ENCODE results near the gene PLEKHJ1.

Gene PLEKHJ1

DNA sequence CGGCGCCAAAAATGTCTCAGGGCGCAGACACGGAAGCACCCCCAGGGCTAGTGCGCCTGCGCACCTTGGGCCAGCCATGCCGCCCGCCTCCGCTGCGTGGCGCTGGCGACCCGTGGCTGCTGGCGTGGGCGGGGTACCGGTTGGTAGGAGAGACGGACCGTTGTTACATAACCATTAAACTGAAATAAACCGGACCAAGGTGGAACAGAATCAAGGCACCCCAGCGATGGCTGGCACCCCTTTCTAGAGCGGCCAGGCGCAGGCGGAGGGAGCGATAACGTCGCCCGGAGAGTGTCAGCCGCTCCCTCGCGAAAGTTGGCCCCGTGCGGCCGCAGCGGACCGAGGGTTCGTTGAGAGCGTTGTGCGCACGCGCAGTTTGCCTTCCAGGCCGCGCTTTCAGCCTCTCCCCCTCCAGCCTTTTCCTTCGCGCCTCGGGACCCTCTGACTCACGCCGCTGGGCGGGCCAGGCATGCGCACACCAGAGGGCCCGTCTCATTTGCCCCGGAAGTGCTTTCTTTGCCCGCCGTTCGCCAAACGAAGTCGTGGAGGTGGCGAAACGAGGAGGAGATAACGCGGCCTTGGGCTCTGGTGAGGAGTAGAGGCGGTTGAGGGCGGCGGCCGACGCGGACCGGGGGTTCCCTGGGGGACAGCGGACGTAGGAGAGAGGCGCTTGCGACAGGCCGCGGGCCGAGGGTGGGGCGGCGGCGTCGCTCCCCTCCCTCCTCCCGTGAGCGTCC is at the start of gene PLEKHJ1, which contains the start of gene SF3A2:
TSS of gene PLEKHJ1 (minus strand) at position 16 of the 737 bp plus-strand sequence. CDS start 81 bp downstream, outside the sequence.
TSS of gene SF3A2 (plus strand) at position 511 of the 737 bp plus-strand sequence. CDS start 6,595 bp downstream, outside the sequence.
- peaks cover 56% of the 10 kb centered on the region for H3K4me1 ChIP-seq (ENCODE audit: insufficient read depth, low read length, poor library complexity, severe bottlenecking)
- no peaks in the 10 kb centered on the region for H3K9me3 ChIP-seq (ENCODE audit: insufficient read depth, low read depth, low read length)
- TF ChIP-seq EZH2phosphoT487 (IDR thresholded peaks at IDR 0.05; ENCODE audit: borderline replicate concordance), result no peak
- TF ChIP-seq, protein P1, sequence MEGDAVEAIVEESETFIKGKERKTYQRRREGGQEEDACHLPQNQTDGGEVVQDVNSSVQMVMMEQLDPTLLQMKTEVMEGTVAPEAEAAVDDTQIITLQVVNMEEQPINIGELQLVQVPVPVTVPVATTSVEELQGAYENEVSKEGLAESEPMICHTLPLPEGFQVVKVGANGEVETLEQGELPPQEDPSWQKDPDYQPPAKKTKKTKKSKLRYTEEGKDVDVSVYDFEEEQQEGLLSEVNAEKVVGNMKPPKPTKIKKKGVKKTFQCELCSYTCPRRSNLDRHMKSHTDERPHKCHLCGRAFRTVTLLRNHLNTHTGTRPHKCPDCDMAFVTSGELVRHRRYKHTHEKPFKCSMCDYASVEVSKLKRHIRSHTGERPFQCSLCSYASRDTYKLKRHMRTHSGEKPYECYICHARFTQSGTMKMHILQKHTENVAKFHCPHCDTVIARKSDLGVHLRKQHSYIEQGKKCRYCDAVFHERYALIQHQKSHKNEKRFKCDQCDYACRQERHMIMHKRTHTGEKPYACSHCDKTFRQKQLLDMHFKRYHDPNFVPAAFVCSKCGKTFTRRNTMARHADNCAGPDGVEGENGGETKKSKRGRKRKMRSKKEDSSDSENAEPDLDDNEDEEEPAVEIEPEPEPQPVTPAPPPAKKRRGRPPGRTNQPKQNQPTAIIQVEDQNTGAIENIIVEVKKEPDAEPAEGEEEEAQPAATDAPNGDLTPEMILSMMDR (conservative IDR thresholded peaks at IDR 0.05; ENCODE audit: low read length), result peak; percentile 97
- H2AFZ ChIP-seq (ENCODE audit: low read length), result peak within 1 kb of the TSS; percentile 75
- peak within 1 kb of the TSS; percentile 100 for H3K4me2 ChIP-seq (ENCODE audit: low read depth, low read length, poor library complexity, severe bottlenecking)
- peaks cover 3% of the 10 kb centered on the region; the same call in 1 of the 2 replicates for H3F3A ChIP-seq (ENCODE audit: low read depth)
- peak within 1 kb of the TSS; percentile 93 for H3K4me3 ChIP-seq (ENCODE audit: low read length, poor library complexity, severe bottlenecking)
- no peaks in the 10 kb centered on the region for H3K9me2 ChIP-seq (replicated peaks; ENCODE audit: low read depth, low read length)
- no peaks in the 10 kb centered on the region for H3K27me3 ChIP-seq (ENCODE audit: insufficient read depth, low read length, poor library complexity, severe bottlenecking)
- H3K9ac ChIP-seq (ENCODE audit: low read depth, low read length, poor library complexity, severe bottlenecking), result peak within 1 kb of the TSS; percentile 86
- H3K36me3 ChIP-seq (ENCODE audit: insufficient read depth, low read length), result peaks cover 3% of the 10 kb centered on the region; the same call in 1 of the 2 replicates
- H4K20me1 ChIP-seq (ENCODE audit: insufficient read depth, low read length, poor library complexity, severe bottlenecking), result peaks cover 70% of the 10 kb centered on the region
- H3K79me2 ChIP-seq (ENCODE audit: insufficient read depth, low read length), result peaks cover 81% of the 10 kb centered on the region

GRCh38 chr19:2283835-2284507 is 47.8 kb upstream of the PLEKHJ1 start:
- Histone ChIP-seq H4K20me1 (ENCODE audit: insufficient read depth, low read length, poor library complexity, severe bottlenecking) (no peaks in the 10 kb centered on the region), H3K4me1 (ENCODE audit: insufficient read depth, low read length, poor library complexity, severe bottlenecking) (peaks cover 18% of the 10 kb centered on the region), H3K9me2 (replicated peaks; ENCODE audit: low read depth, low read length) (no peaks in the 10 kb centered on the region), H3K4me3 (ENCODE audit: low read length, poor library complexity, severe bottlenecking) (no peak overlapping the region), H3K36me3 (ENCODE audit: insufficient read depth, low read length) (no peaks in the 10 kb centered on the region), H2AFZ (ENCODE audit: low read length) (no peak overlapping the region), H3K9ac (ENCODE audit: low read depth, low read length, poor library complexity, severe bottlenecking) (no peak overlapping the region), H3K4me2 (ENCODE audit: low read depth, low read length, poor library complexity, severe bottlenecking) (no peak overlapping the region), H3K79me2 (ENCODE audit: insufficient read depth, low read length) (no peaks in the 10 kb centered on the region), H3F3A (ENCODE audit: low read depth) (no peaks in the 10 kb centered on the region), H3K27me3 (ENCODE audit: insufficient read depth, low read length, poor library complexity, severe bottlenecking) (no peaks in the 10 kb centered on the region), H3K9me3 (ENCODE audit: insufficient read depth, low read depth, low read length) (no peaks in the 10 kb centered on the region)
- TF ChIP-seq, protein P1 (conservative IDR thresholded peaks at IDR 0.05; ENCODE audit: low read length), result no peak
- no peak for TF ChIP-seq EZH2phosphoT487 (IDR thresholded peaks at IDR 0.05; ENCODE audit: borderline replicate concordance)

GRCh38 chr19:2282862-2283237 is 46.7 kb upstream of the PLEKHJ1 start:
- H3K4me2 ChIP-seq (ENCODE audit: low read depth, low read length, poor library complexity, severe bottlenecking), result peak overlapping the region; percentile 85

More at GRCh38 chr19:2282862-2283237, 46.7 kb upstream of the PLEKHJ1 start:
- Histone ChIP-seq H3K4me3 (ENCODE audit: low read length, poor library complexity, severe bottlenecking) (no peak overlapping the region), H2AFZ (ENCODE audit: low read length) (no peak overlapping the region), H3K27me3 (ENCODE audit: insufficient read depth, low read length, poor library complexity, severe bottlenecking) (no peaks in the 10 kb centered on the region), H3K4me1 (ENCODE audit: insufficient read depth, low read length, poor library complexity, severe bottlenecking) (peaks cover 16% of the 10 kb centered on the region), H3K9me3 (ENCODE audit: insufficient read depth, low read depth, low read length) (no peaks in the 10 kb centered on the region), H3K9ac (ENCODE audit: low read depth, low read length, poor library complexity, severe bottlenecking) (peak overlapping the region; percentile 73), H3K9me2 (replicated peaks; ENCODE audit: low read depth, low read length) (no peaks in the 10 kb centered on the region), H3F3A (ENCODE audit: low read depth) (no peaks in the 10 kb centered on the region), H3K79me2 (ENCODE audit: insufficient read depth, low read length) (no peaks in the 10 kb centered on the region), H3K36me3 (ENCODE audit: insufficient read depth, low read length) (no peaks in the 10 kb centered on the region), H4K20me1 (ENCODE audit: insufficient read depth, low read length, poor library complexity, severe bottlenecking) (no peaks in the 10 kb centered on the region)
- TF ChIP-seq, protein P1 (conservative IDR thresholded peaks at IDR 0.05; ENCODE audit: low read length), result no peak
- no peak for TF ChIP-seq EZH2phosphoT487 (IDR thresholded peaks at IDR 0.05; ENCODE audit: borderline replicate concordance)

Data from Loucy (cell line).